OCI-LY1 (cell line): ENCODE measurements around the gene ARMH1.
A peak's percentile ranks its signal among the peaks of the same experiment; 100 is the strongest.

Experiments
- H2AFZ ChIP-seq: fragments of 200-600 bp; sonication (generic), shearing (Covaris generic); 2 replicates; pipeline ENCODE4 v1.6.0; 2014; ENCODE audit warnings: antibody characterized with exemption, mild to moderate bottlenecking, low read length
- H3F3A ChIP-seq: fragments of 200-600 bp; sonication (generic), shearing (Covaris generic); 2 replicates; pipeline ENCODE4 v1.6.0; 2014; ENCODE audit warnings: mild to moderate bottlenecking, antibody characterized with exemption, low read length, moderate library complexity; ENCODE audit not compliant: insufficient read depth
- H3K27ac ChIP-seq: fragments of 200-600 bp; sonication (generic); 2 replicates; pipeline ENCODE4 v1.5.1; 2014; ENCODE audit warnings: low read length, mixed run types, mild to moderate bottlenecking, low read depth; ENCODE audit not compliant: poor library complexity, severe bottlenecking
- H3K27me3 ChIP-seq: fragments of 200-600 bp; sonication (generic); 2 replicates; pipeline ENCODE4 v1.6.0; 2014; ENCODE audit warnings: antibody characterized with exemption, mild to moderate bottlenecking, low read length, moderate library complexity; ENCODE audit not compliant: insufficient read depth
- H3K36me3 ChIP-seq: fragments of 200-600 bp; sonication (generic); 2 replicates; pipeline ENCODE4 v1.6.1; 2014; ENCODE audit warnings: mild to moderate bottlenecking, antibody characterized with exemption, low read length, moderate library complexity, mixed read lengths; ENCODE audit not compliant: insufficient read depth
- H3K4me1 ChIP-seq: fragments of 200-600 bp; sonication (generic); 2 replicates; pipeline ENCODE4 v1.5.1; 2014; ENCODE audit warnings: mild to moderate bottlenecking, low read length, moderate library complexity; ENCODE audit not compliant: insufficient read depth, severe bottlenecking
- H3K4me2 ChIP-seq: fragments of 200-600 bp; sonication (generic), shearing (Covaris generic); 2 replicates; pipeline ENCODE4 v1.6.1; 2014; ENCODE audit warnings: low read length
- H3K4me3 ChIP-seq: fragments of 200-600 bp; sonication (generic); 2 replicates; pipeline ENCODE4 v1.5.1; 2014; ENCODE audit warnings: low read length, low read depth, mild to moderate bottlenecking, mixed read lengths; ENCODE audit not compliant: poor library complexity, severe bottlenecking
- H3K79me2 ChIP-seq: fragments of 200-600 bp; shearing (Covaris generic); 2 replicates; pipeline ENCODE4 v1.6.1; 2016; ENCODE audit warnings: mixed run types, low read length, mixed read lengths; ENCODE audit not compliant: insufficient read depth
- H3K9ac ChIP-seq: fragments of 200-600 bp; sonication (generic), shearing (Covaris generic); 2 replicates; pipeline ENCODE4 v1.6.1; 2014; ENCODE audit warnings: mild to moderate bottlenecking, low read length, mixed read lengths
- H3K9me2 ChIP-seq: fragments of 200-600 bp; sonication (generic), shearing (Covaris generic); 2 replicates; pipeline ENCODE4 v1.6.1; 2014; ENCODE audit warnings: low read depth, mild to moderate bottlenecking, low read length, mixed read lengths
- H3K9me3 ChIP-seq: fragments of 200-600 bp; shearing (Covaris generic); 2 replicates; pipeline ENCODE4 v1.6.1; 2014; ENCODE audit warnings: low read length, mixed read lengths
- H4K20me1 ChIP-seq: fragments of 200-600 bp; sonication (generic), shearing (Covaris generic); 2 replicates; pipeline ENCODE4 v1.6.0; 2016; ENCODE audit warnings: mild to moderate bottlenecking, low read length; ENCODE audit not compliant: insufficient read depth
- CTCF ChIP-seq: fragments of 200-600 bp; sonication (generic), shearing (Covaris generic); IDR thresholded peaks from 2 replicates; pipeline ENCODE4 v1.5.1; 2017; ENCODE audit warnings: mild to moderate bottlenecking, antibody characterized with exemption, low read length, moderate library complexity, mixed read lengths
- EZH2 ChIP-seq: fragments of 200-600 bp; sonication (generic), shearing (Covaris generic); IDR thresholded peaks from 2 replicates; pipeline ENCODE4 v1.8.0; 2017; ENCODE audit warnings: borderline replicate concordance, mixed run types, mild to moderate bottlenecking, antibody characterized with exemption, low read length, moderate library complexity, mixed read lengths

ARMH1 gene

GRCh38 chr1:44717653-44718052, 43.1 kb downstream of the ARMH1 start:
- H4K20me1 ChIP-seq: no peaks in the 10 kb centered on the region
- no peaks in the 10 kb centered on the region for H3K9me3 ChIP-seq
- peak overlapping the region; percentile 9; the same call in 1 of the 2 replicates for H3K9ac ChIP-seq
- peak overlapping the region; percentile 23; the same call in 1 of the 2 replicates for H3K4me2 ChIP-seq
- TF ChIP-seq CTCF: no peak
- no peak for TF ChIP-seq EZH2
- H3K27me3 ChIP-seq: no peaks in the 10 kb centered on the region
- peak overlapping the region; percentile 32 for H3K27ac ChIP-seq
- no peaks in the 10 kb centered on the region for H3K79me2 ChIP-seq
- H2AFZ ChIP-seq: 0 out of 2 replicates have a peak overlapping the region, but pooled peaks have one; percentile 14
- no peaks in the 10 kb centered on the region for H3K9me2 ChIP-seq
- H3K4me1 ChIP-seq: peaks cover 69% of the 10 kb centered on the region
- peaks cover 11% of the 10 kb centered on the region for H3F3A ChIP-seq
- H3K4me3 ChIP-seq: no peak overlapping the region
- H3K36me3 ChIP-seq: no peaks in the 10 kb centered on the region

GRCh38 chr1:44718091-44718490, 43.6 kb downstream of the ARMH1 start:
- Histone ChIP-seq H3K27ac (peak overlapping the region; percentile 32), H3K79me2 (no peaks in the 10 kb centered on the region), H3K4me1 (peaks cover 69% of the 10 kb centered on the region), H4K20me1 (no peaks in the 10 kb centered on the region), H3K36me3 (no peaks in the 10 kb centered on the region), H2AFZ (0 out of 2 replicates have a peak overlapping the region, but pooled peaks have one; percentile 14), H3K27me3 (no peaks in the 10 kb centered on the region), H3K4me3 (no peak overlapping the region), H3K4me2 (peak overlapping the region; percentile 23; the same call in 1 of the 2 replicates), H3K9ac (peak overlapping the region; percentile 9; the same call in 1 of the 2 replicates), H3K9me3 (no peaks in the 10 kb centered on the region), H3F3A (peaks cover 11% of the 10 kb centered on the region), H3K9me2 (no peaks in the 10 kb centered on the region)
- TF ChIP-seq CTCF (no peak), EZH2 (no peak)

GRCh38 chr1:44719318-44719717, 44.8 kb downstream of the ARMH1 start:
- Histone ChIP-seq H3K9me3 (no peaks in the 10 kb centered on the region), H3K79me2 (no peaks in the 10 kb centered on the region), H3K27ac (no peak overlapping the region), H3K9me2 (no peaks in the 10 kb centered on the region), H3K9ac (no peak overlapping the region), H3K4me2 (no peak overlapping the region), H3K27me3 (no peaks in the 10 kb centered on the region), H3K4me1 (peaks cover 68% of the 10 kb centered on the region), H3K4me3 (no peak overlapping the region), H2AFZ (no peak overlapping the region), H3K36me3 (no peaks in the 10 kb centered on the region), H4K20me1 (no peaks in the 10 kb centered on the region), H3F3A (peaks cover 4% of the 10 kb centered on the region; the same call in 1 of the 2 replicates)
- TF ChIP-seq CTCF (no peak), EZH2 (no peak)
